ENCODE data around the gene LTBR.

- TF ChIP-seq POLR2A (IDR thresholded peaks at IDR 0.05) (no peak), CTCF (IDR thresholded peaks at IDR 0.05) (no peak)
Observed at GRCh38 chr12:6425590-6426531, 41.9 kb downstream of the LTBR start.
